Measurements from ENCODE around the gene ACSF2. TPM values are rescaled to one million over a fixed set of nuclear protein-coding genes. Genes with fewer than 3 reads are reported as not detected.

ACSF2 gene
- total RNA-seq, 1 experiment from 2014 or later = 72.7 TPM

DNA sequence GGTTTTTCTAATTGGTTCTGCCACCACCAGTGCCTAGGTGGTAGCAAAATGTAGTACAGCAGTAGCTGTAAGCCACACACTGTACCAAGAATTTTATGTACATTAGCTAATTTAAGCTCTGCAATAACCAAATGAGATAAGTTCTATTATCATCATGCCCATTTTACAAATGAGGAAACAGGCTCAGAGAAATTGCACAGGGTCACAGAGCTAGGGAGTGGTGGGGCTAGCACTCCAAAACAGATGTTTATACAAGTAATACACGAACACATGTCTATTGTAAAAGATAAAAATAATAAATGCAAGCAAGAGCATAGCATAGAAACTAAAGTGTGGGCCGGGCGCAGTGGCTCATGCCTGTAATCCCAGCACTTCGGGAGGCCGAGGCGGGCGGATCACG, 66.2 kb downstream of the ACSF2 start:
- no peak overlapping the region for H2AFZ ChIP-seq (ENCODE audit: low read length)
- no peaks in the 10 kb centered on the region for H3K27me3 ChIP-seq (ENCODE audit: low read length)
- TF ChIP-seq EZH2 (IDR thresholded peaks at IDR 0.05; ENCODE audit: low read length, unreplicated experiment) = no peak
- TF ChIP-seq, protein P1, sequence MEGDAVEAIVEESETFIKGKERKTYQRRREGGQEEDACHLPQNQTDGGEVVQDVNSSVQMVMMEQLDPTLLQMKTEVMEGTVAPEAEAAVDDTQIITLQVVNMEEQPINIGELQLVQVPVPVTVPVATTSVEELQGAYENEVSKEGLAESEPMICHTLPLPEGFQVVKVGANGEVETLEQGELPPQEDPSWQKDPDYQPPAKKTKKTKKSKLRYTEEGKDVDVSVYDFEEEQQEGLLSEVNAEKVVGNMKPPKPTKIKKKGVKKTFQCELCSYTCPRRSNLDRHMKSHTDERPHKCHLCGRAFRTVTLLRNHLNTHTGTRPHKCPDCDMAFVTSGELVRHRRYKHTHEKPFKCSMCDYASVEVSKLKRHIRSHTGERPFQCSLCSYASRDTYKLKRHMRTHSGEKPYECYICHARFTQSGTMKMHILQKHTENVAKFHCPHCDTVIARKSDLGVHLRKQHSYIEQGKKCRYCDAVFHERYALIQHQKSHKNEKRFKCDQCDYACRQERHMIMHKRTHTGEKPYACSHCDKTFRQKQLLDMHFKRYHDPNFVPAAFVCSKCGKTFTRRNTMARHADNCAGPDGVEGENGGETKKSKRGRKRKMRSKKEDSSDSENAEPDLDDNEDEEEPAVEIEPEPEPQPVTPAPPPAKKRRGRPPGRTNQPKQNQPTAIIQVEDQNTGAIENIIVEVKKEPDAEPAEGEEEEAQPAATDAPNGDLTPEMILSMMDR (conservative IDR thresholded peaks at IDR 0.05; ENCODE audit: low read depth, low read length) = no peak
- no peak for TF ChIP-seq EZH2phosphoT487 (IDR thresholded peaks at IDR 0.05; ENCODE audit: borderline replicate concordance, low read length)
- H4K20me1 ChIP-seq (ENCODE audit: low read length) = no peaks in the 10 kb centered on the region
- no peak overlapping the region for H3K4me2 ChIP-seq (ENCODE audit: low read length)
- intact Hi-C loops (cut with micrococcal nuclease) = no loop called here
- no peak for ATAC-seq
- no peaks in the 10 kb centered on the region for H3F3A ChIP-seq (ENCODE audit: low read length, unreplicated experiment)
- H3K36me3 ChIP-seq (ENCODE audit: low read depth, low read length) = no peaks in the 10 kb centered on the region
- no peak overlapping the region for H3K27ac ChIP-seq (ENCODE audit: low read length)
- no TSS peak for BruUV-seq (replicated peaks)
- peaks cover 13% of the 10 kb centered on the region for H3K4me1 ChIP-seq (ENCODE audit: insufficient read depth, low read length)
- no peak for DNase-seq
- H3K4me3 ChIP-seq (ENCODE audit: low read length) = no peak overlapping the region
- CTCF ChIA-PET = no interaction called here
- H3K9me3 ChIP-seq (ENCODE audit: low read length) = no peaks in the 10 kb centered on the region
- H3K9me2 ChIP-seq (replicated peaks; ENCODE audit: low read length) = no peaks in the 10 kb centered on the region
- no peak overlapping the region for H3K9ac ChIP-seq (ENCODE audit: low read length)
- no peaks in the 10 kb centered on the region for H3K79me2 ChIP-seq (ENCODE audit: low read length)
- POLR2A ChIA-PET (ENCODE audit: unreplicated experiment) = no interaction called here

DNA sequence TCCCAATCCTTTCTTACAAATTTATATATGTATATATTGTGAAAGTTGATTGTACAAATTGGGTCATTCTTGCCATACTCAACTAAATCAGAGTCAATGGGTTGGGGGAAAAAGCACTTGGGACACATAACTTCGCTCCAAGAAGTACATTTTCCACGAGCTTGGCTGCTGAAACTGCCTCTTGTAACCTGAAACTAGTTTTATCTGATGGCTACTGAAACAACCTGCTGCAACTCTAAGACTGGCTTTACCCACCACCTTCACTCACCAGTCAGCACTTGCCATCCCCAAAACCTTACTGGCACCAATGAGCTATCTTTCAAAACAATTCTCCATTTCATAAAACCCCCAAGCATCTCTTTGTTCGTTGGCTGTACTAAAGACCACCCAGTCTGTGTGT, 67.7 kb downstream of the ACSF2 start:
- no peak overlapping the region for H3K27ac ChIP-seq (ENCODE audit: low read length)
- no peak overlapping the region for H3K9ac ChIP-seq (ENCODE audit: low read length)
- TF ChIP-seq EZH2phosphoT487 (IDR thresholded peaks at IDR 0.05; ENCODE audit: borderline replicate concordance, low read length) = no peak
- TF ChIP-seq, protein P1 (conservative IDR thresholded peaks at IDR 0.05; ENCODE audit: low read depth, low read length) = no peak
- TF ChIP-seq EZH2 (IDR thresholded peaks at IDR 0.05; ENCODE audit: low read length, unreplicated experiment) = no peak
- H3K36me3 ChIP-seq (ENCODE audit: low read depth, low read length) = no peaks in the 10 kb centered on the region
- intact Hi-C loops (cut with micrococcal nuclease) = no loop called here
- no peak overlapping the region for H3K4me2 ChIP-seq (ENCODE audit: low read length)
- DNase-seq = peak; percentile 23
- H3F3A ChIP-seq (ENCODE audit: low read length, unreplicated experiment) = no peaks in the 10 kb centered on the region
- H3K9me2 ChIP-seq (replicated peaks; ENCODE audit: low read length) = no peaks in the 10 kb centered on the region
- peaks cover 8% of the 10 kb centered on the region for H3K4me1 ChIP-seq (ENCODE audit: insufficient read depth, low read length)
- no peaks in the 10 kb centered on the region for H3K79me2 ChIP-seq (ENCODE audit: low read length)
- no peaks in the 10 kb centered on the region for H4K20me1 ChIP-seq (ENCODE audit: low read length)
- ChIA-PET POLR2A (ENCODE audit: unreplicated experiment) (interaction anchor here (0.6 kb wide), 3 partner anchors 16 to 635 kb away, joined by 3 to 5 read pairs (median 5); no protein-coding TSS in a partner anchor), CTCF (no interaction called here)
- no peaks in the 10 kb centered on the region for H3K27me3 ChIP-seq (ENCODE audit: low read length)
- ATAC-seq = no peak
- no peaks in the 10 kb centered on the region for H3K9me3 ChIP-seq (ENCODE audit: low read length)
- peak overlapping the region; percentile 41 for H2AFZ ChIP-seq (ENCODE audit: low read length)
- BruUV-seq (replicated peaks) = no TSS peak
- H3K4me3 ChIP-seq (ENCODE audit: low read length) = no peak overlapping the region

DNA sequence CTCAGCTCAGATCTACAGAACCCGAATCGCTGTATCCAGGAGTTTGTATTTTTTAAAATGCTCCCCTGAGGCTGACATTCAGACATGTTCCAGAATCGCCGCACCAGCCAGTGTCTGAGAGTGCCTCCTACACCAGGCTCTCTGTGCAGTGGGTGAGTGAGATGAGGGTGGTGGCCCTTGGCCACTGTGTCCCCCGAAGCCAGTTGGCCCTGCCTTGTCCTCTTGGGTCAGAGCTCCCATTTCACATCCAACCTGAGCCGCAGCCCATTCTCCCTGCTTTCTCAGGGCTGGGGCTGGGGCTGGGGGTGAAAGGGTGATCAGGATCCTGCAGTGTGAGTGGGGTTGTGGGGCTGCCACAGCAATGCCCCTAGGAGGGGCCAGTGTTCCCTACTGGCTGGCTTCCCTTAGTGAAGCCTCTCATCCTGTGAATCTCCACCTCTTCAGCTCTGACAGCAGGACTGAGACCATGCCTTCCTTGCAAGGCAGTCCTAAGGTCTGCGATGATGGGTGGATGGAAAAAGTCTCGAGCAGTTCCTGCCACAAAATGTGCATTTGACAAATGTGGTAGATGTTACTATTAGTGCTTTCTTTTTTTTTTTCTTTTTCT, 69.3 kb downstream of the ACSF2 start:
- intact Hi-C loops (cut with micrococcal nuclease) = no loop called here
- no peaks in the 10 kb centered on the region for H3K79me2 ChIP-seq (ENCODE audit: low read length)
- ATAC-seq (no peak), DNase-seq (no peak)
- no peak overlapping the region for H3K4me2 ChIP-seq (ENCODE audit: low read length)
- no peak overlapping the region for H3K4me3 ChIP-seq (ENCODE audit: low read length)
- TF ChIP-seq EZH2phosphoT487 (IDR thresholded peaks at IDR 0.05; ENCODE audit: borderline replicate concordance, low read length) (no peak), EZH2 (IDR thresholded peaks at IDR 0.05; ENCODE audit: low read length, unreplicated experiment) (no peak)
- TF ChIP-seq, protein P1 (conservative IDR thresholded peaks at IDR 0.05; ENCODE audit: low read depth, low read length) = no peak
- no peaks in the 10 kb centered on the region for H4K20me1 ChIP-seq (ENCODE audit: low read length)
- no peak overlapping the region for H2AFZ ChIP-seq (ENCODE audit: low read length)
- H3K9me3 ChIP-seq (ENCODE audit: low read length) = no peaks in the 10 kb centered on the region
- no TSS peak for BruUV-seq (replicated peaks)
- no peaks in the 10 kb centered on the region for H3F3A ChIP-seq (ENCODE audit: low read length, unreplicated experiment)
- CTCF ChIA-PET = interaction anchor here (0.6 kb wide), 1 partner anchor 602 kb away, joined by 5 read pairs; no protein-coding TSS in a partner anchor
- no peak overlapping the region for H3K27ac ChIP-seq (ENCODE audit: low read length)
- H3K9me2 ChIP-seq (replicated peaks; ENCODE audit: low read length) = no peaks in the 10 kb centered on the region
- no peaks in the 10 kb centered on the region for H3K36me3 ChIP-seq (ENCODE audit: low read depth, low read length)
- H3K4me1 ChIP-seq (ENCODE audit: insufficient read depth, low read length) = peaks cover 8% of the 10 kb centered on the region
- POLR2A ChIA-PET (ENCODE audit: unreplicated experiment) = no interaction called here
- H3K9ac ChIP-seq (ENCODE audit: low read length) = no peak overlapping the region
- H3K27me3 ChIP-seq (ENCODE audit: low read length) = no peaks in the 10 kb centered on the region

Measured in PC-3 (cell line).